Measurements from ENCODE around the gene HLA-DMA. TPM values are rescaled to one million over a fixed set of nuclear protein-coding genes. Genes with fewer than 3 reads are reported as not detected.

Gene HLA-DMA
- total RNA-seq, 4 donors from 2014 or later = 27.6 to 81.7 (median 55.7) TPM

DNA sequence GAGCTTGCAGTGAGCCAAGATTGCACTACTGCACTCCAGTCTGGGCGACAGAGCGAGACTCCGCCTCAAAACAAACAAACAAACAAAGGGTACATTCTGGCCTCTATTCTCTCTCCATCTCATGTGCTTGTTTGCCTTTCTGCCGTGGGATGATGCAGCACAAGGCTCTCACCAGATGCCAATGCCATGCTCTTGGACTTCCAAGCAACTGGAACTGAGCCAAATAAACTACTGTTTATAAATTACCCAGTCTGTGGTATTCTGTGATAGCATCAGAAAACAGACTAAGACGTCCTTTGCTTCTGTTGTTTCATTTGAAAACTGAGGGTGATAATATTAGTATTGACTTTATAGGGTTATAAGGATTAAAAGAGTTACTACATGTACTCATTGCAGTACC lies 11.9 kb upstream of the HLA-DMA start:
- ATAC-seq (ENCODE audit: low FRiP score) (no peak), DNase-seq (ENCODE audit: low spot score) (no peak)
- TF ChIP-seq CTCF (IDR thresholded peaks at IDR 0.05) = no peak

GRCh38 chr6:32963866-32964265 lies 11.0 kb upstream of the HLA-DMA start:
- DNase-seq (ENCODE audit: low spot score) = no peak
- no peak for ATAC-seq (ENCODE audit: low FRiP score)
- TF ChIP-seq CTCF (IDR thresholded peaks at IDR 0.05) = no peak

DNA sequence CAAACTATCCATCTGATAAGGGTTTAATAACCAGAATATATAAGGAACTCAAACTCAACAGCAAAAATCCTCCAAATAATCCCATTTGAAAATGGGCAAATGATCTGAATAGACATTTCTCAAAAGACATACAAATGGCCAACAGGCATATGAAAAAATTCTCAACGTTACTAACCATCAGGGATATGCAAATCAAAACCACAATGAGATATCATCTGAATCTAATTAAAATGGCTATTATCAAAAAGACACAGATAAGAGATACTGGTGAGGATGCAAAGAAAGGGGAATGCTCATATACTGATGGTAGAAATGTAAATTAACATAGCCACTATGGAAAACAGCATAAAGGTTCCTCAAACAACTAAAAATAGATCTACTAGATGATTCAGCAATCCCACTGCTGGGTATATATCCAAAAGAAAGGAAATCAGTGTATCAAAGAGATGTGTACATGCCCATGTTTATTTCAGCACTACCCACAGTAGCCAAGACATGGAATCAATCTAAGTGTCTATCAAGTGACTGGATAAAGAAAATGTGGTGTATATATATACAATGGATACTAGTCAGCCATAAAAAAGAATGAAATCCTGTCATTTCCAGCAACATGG lies 9.4 kb upstream of the HLA-DMA start:
- TF ChIP-seq CTCF (IDR thresholded peaks at IDR 0.05) = no peak

GRCh38 chr6:32960563-32960962 lies 7.7 kb upstream of the HLA-DMA start:
- ATAC-seq (ENCODE audit: low FRiP score) (no peak), DNase-seq (ENCODE audit: low spot score) (no peak)
- TF ChIP-seq CTCF (IDR thresholded peaks at IDR 0.05) = no peak

More for the DNA sequence above, 9.4 kb upstream of the HLA-DMA start:
- ATAC-seq (ENCODE audit: low FRiP score) (no peak), DNase-seq (ENCODE audit: low spot score) (no peak)

DNA sequence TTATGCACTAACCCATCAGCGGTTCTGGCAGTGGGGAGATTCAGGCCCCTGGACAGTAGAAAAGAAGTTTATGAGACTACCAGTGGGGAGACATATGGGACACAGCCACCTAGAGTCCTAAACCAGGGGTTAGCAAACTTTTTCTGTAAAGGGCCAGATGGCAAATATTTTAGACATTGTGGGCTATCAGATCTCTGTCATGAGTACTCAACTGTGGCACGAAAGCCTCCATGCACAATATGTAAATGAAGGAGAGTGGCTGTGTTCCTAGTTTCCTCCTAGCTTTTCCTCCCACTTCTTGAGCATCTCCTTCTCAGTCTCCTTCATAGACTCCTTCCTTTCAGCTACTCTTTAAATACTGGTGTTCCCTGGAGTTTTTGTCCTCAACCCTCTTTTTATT lies 3.3 kb upstream of the HLA-DMA start:
- no peak for TF ChIP-seq CTCF (IDR thresholded peaks at IDR 0.05)
- DNase-seq (ENCODE audit: low spot score) (no peak), ATAC-seq (ENCODE audit: low FRiP score) (no peak)

DNA sequence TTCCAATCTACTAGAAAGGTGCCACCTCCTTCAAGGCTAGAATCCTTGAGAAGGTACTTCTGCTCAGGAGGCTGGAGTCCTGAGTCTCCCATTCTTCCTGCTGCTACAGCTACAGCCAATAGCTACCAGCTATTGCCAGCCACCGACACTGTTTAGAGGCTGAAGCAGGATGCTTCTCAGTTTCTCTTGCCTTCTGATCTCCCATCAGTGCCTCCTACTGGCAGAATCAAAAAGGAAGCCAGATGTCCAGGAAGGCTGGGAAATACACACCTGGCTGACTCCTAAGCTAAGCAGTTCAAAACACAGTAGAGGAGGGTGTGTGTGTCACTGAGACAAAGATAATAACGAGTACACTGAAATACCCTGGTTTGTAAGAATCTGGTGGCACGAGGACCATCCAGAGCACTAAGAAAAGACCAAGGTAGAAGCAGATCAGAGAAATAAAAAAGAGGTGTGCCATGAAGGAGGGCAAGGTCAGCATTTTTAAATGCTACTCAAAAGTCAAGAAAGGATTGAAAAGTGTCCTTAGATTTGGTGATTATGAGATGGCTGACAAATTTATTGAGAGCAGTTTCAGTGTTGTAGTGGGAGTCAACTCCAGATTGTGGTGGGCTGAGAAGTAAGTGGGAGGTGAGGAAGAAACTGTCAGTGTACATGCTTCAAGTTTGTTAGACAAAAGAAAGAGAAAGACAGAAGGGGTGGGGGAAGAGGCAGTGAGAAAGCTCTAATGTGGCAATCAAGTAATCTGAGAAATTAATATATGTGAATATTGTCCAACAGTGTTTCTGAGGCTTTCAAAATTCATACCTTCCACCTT lies 2.3 kb upstream of the HLA-DMA start:
- TF ChIP-seq CTCF (IDR thresholded peaks at IDR 0.05) = no peak
- no peak for DNase-seq (ENCODE audit: low spot score)
- ATAC-seq (ENCODE audit: low FRiP score) = no peak

DNA sequence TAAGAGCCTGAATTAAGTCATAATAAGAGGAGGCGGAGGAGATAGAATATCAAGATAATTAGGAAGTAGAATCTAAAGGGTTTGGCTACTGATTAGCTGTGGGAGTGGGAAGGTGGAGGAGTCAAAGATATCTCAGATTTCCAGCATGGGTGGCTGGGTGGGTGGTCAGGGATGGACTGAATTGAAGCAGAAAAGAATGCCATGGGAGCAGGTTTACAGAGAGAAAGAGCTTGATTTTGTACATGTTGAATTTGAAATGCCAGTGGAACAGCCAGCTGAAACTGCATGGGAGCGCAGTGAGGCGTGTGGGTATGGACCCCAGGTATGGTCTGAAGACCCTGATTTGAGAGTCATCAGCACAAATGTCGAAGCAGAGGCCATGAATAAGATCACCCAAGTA lies 1.4 kb upstream of the HLA-DMA start:
- no peak for DNase-seq (ENCODE audit: low spot score)
- ATAC-seq (ENCODE audit: low FRiP score) = no peak
- no peak for TF ChIP-seq CTCF (IDR thresholded peaks at IDR 0.05)
